ENCODE measurements around the gene CDRT4.

- no peak for TF ChIP-seq TAF1 (IDR thresholded peaks at IDR 0.05; ENCODE audit: borderline replicate concordance, low read depth, low read length)
- TF ChIP-seq, protein P1, sequence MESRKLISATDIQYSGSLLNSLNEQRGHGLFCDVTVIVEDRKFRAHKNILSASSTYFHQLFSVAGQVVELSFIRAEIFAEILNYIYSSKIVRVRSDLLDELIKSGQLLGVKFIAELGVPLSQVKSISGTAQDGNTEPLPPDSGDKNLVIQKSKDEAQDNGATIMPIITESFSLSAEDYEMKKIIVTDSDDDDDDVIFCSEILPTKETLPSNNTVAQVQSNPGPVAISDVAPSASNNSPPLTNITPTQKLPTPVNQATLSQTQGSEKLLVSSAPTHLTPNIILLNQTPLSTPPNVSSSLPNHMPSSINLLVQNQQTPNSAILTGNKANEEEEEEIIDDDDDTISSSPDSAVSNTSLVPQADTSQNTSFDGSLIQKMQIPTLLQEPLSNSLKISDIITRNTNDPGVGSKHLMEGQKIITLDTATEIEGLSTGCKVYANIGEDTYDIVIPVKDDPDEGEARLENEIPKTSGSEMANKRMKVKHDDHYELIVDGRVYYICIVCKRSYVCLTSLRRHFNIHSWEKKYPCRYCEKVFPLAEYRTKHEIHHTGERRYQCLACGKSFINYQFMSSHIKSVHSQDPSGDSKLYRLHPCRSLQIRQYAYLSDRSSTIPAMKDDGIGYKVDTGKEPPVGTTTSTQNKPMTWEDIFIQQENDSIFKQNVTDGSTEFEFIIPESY (IDR thresholded peaks at IDR 0.05), result no peak
- TF ChIP-seq, protein P2, sequence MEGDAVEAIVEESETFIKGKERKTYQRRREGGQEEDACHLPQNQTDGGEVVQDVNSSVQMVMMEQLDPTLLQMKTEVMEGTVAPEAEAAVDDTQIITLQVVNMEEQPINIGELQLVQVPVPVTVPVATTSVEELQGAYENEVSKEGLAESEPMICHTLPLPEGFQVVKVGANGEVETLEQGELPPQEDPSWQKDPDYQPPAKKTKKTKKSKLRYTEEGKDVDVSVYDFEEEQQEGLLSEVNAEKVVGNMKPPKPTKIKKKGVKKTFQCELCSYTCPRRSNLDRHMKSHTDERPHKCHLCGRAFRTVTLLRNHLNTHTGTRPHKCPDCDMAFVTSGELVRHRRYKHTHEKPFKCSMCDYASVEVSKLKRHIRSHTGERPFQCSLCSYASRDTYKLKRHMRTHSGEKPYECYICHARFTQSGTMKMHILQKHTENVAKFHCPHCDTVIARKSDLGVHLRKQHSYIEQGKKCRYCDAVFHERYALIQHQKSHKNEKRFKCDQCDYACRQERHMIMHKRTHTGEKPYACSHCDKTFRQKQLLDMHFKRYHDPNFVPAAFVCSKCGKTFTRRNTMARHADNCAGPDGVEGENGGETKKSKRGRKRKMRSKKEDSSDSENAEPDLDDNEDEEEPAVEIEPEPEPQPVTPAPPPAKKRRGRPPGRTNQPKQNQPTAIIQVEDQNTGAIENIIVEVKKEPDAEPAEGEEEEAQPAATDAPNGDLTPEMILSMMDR (IDR thresholded peaks at IDR 0.05 in 2 of 3, conservative IDR thresholded peaks at IDR 0.05 in 1 of 3; ENCODE audit: control insufficient read depth in 2 of 3, extremely low read depth in 1 of 3, insufficient read depth in 1 of 3, low read depth in 3 of 3, low read length in 3 of 3), result no peak
These were observed 28.8 kb downstream of the CDRT4 start for GRCh38 chr17:15438491-15439105.
